MM.1S (cell line): ENCODE data around the gene RHOBTB3.

Source experiments
- EZH2 ChIP-seq: fragments of 300-600 bp; sonication (generic); optimal IDR thresholded peaks from 2 replicates; pipeline ENCODE3; 2017; ENCODE audit warnings: low read depth, mild to moderate bottlenecking, antibody characterized with exemption, low read length, mixed read lengths
- EZH2phosphoT487 ChIP-seq: fragments of 300-600 bp; sonication (generic); IDR thresholded peaks from 2 replicates; pipeline ENCODE4 v1.6.1; 2018; ENCODE audit warnings: antibody characterized with exemption, low read length
- TF ChIP-seq, protein P1 (sequence below): fragments of 300-600 bp; sonication (generic); IDR thresholded peaks from 2 replicates; pipeline ENCODE4 v1.5.1; 2016; ENCODE audit warnings: antibody characterized with exemption, low read length, mixed read lengths

DNA sequence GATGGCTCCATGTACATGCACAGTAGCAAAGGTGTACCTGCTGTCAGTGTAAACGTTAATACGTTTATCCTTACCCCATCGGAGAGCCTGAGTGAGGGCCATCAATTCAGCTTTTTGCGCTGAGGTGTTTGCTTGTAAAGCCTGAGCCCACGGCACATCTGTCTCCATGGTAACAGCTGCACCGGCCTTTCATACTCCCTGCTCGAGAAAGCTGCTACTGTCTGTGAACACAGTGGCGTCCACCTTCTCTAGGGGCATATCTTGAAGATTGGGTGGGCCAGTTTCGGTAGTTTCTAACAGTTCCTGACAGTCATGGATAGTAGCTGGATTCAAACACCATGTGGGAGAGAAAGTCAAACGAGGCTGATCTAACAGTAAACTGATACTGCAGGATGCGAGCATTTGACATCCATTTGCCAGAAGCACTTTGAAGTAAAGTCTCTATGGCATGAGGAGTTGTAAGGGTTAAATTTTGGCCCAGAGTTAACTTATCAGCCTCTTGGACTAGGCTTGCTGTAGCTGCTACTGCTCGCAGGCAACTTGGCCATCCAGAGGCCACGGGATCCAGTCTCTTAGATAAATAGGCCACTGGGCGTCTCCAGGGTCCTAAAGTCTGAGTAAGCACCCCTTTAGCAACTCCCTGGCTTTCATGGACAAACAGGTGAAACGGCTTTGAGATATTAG lies 21.0 kb upstream of the RHOBTB3 start:
- TF ChIP-seq, protein P1, sequence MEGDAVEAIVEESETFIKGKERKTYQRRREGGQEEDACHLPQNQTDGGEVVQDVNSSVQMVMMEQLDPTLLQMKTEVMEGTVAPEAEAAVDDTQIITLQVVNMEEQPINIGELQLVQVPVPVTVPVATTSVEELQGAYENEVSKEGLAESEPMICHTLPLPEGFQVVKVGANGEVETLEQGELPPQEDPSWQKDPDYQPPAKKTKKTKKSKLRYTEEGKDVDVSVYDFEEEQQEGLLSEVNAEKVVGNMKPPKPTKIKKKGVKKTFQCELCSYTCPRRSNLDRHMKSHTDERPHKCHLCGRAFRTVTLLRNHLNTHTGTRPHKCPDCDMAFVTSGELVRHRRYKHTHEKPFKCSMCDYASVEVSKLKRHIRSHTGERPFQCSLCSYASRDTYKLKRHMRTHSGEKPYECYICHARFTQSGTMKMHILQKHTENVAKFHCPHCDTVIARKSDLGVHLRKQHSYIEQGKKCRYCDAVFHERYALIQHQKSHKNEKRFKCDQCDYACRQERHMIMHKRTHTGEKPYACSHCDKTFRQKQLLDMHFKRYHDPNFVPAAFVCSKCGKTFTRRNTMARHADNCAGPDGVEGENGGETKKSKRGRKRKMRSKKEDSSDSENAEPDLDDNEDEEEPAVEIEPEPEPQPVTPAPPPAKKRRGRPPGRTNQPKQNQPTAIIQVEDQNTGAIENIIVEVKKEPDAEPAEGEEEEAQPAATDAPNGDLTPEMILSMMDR = no peak
- no peak for TF ChIP-seq EZH2
- no peak for TF ChIP-seq EZH2phosphoT487
